Tibial nerve (tissue), 4 donors: Measurements from ENCODE around the gene CNOT6.

ENCODE experiments used
- EP300 ChIP-seq, 2 donors: sonication (generic); formaldehyde crosslinking; IDR thresholded peaks; one replicate each; pipeline ENCODE4 v1.6.1; 2017; ENCODE audit warnings: antibody characterized with exemption in 2 of 2, mild to moderate bottlenecking in 1 of 2
- POLR2A ChIP-seq, 2 donors: fragments of 450-650 bp; IDR thresholded peaks; one replicate each; pipeline ENCODE4 v1.6.1; 2017; ENCODE audit warnings: antibody characterized with exemption in 2 of 2, mild to moderate bottlenecking in 2 of 2, moderate library complexity in 2 of 2
- TF ChIP-seq, protein P1 (sequence below), 5 experiments: fragments of 200-600 bp in 3 of 5; fragments of 450-650 bp in 2 of 5; sonication (generic) in 3 of 5; IDR thresholded peaks; one replicate each; pipeline ENCODE4 v1.5.1; 2016 to 2019; ENCODE audit warnings: antibody characterized with exemption in 5 of 5, mild to moderate bottlenecking in 3 of 5, moderate library complexity in 2 of 5

DNA sequence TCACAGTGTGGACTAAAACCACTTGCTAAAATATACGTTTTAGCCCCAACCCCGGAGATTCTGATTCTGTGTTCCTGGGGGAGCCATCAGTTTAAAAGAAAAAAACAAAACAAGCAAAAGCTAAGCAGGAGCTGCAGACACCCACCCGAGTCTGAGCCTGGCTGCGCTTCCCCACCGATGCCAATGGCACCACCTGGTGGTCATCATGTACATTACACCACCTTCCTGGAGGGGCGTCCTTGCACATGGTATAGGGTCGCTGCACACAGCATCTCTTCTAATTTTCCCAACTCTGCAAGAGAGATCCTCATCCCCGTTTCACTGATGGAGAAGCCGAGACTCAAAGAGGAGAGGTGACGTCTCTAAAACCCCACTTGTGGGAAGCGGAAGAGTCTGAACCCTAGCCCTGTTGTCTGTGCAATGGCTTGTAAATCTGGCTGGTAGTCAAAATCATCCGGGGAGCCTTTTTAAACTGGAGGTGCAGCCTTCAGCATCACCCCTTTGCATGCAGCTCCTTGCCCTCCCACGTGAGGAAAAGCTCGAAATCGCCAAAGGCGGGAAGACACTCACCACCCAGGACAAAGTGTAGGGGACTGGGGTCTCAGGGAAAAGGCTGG, 23.1 kb upstream of the CNOT6 start:
- TF ChIP-seq POLR2A (IDR thresholded peaks at IDR 0.05), result no peak
- TF ChIP-seq, protein P1, sequence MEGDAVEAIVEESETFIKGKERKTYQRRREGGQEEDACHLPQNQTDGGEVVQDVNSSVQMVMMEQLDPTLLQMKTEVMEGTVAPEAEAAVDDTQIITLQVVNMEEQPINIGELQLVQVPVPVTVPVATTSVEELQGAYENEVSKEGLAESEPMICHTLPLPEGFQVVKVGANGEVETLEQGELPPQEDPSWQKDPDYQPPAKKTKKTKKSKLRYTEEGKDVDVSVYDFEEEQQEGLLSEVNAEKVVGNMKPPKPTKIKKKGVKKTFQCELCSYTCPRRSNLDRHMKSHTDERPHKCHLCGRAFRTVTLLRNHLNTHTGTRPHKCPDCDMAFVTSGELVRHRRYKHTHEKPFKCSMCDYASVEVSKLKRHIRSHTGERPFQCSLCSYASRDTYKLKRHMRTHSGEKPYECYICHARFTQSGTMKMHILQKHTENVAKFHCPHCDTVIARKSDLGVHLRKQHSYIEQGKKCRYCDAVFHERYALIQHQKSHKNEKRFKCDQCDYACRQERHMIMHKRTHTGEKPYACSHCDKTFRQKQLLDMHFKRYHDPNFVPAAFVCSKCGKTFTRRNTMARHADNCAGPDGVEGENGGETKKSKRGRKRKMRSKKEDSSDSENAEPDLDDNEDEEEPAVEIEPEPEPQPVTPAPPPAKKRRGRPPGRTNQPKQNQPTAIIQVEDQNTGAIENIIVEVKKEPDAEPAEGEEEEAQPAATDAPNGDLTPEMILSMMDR (IDR thresholded peaks at IDR 0.05), result peak; percentile 87 to 93 (median 89)
- no peak for TF ChIP-seq EP300 (IDR thresholded peaks at IDR 0.05)
